ENCODE results near the gene STAC3. TPM values are rescaled to one million over a fixed set of nuclear protein-coding genes. Genes with fewer than 3 reads are reported as not detected.

Gene STAC3
- total and polyA plus RNA-seq, 9 donors, result 0.66 to 2.9 (median 1.8) TPM

GRCh38 chr12:57258977-57259970 lies 8.3 kb upstream of the STAC3 start:
- no peaks in the 10 kb centered on the region for H3K27me3 ChIP-seq
- DNase-seq, result no peak
- WGBS, 3 donors, result 46 to 51% (median 50%) methylated on average over 6 of the region's 6 CpGs

GRCh38 chr12:57255916-57256315 lies 4.9 kb upstream of the STAC3 start:
- intact Hi-C loops (cut with DNase I), result no loop called here
- H3K36me3 ChIP-seq, result no peaks in the 10 kb centered on the region

More at GRCh38 chr12:57258977-57259970, 8.3 kb upstream of the STAC3 start:
- Histone ChIP-seq H3K4me1 (ENCODE audit: insufficient read depth) (no peaks in the 10 kb centered on the region), H3K9me3 (no peaks in the 10 kb centered on the region), H3K36me3 (no peaks in the 10 kb centered on the region), H3K27ac (no peak overlapping the region), H3K4me3 (no peak overlapping the region)
- no peak for TF ChIP-seq CTCF (IDR thresholded peaks at IDR 0.05)
- TF ChIP-seq POLR2A (IDR thresholded peaks at IDR 0.05), result no peak
- TF ChIP-seq EP300 (IDR thresholded peaks at IDR 0.05), result no peak
- intact Hi-C loops (cut with DNase I), result no loop called here

GRCh38 chr12:57254506-57255280 lies 3.7 kb upstream of the STAC3 start:
- Histone ChIP-seq H3K4me3 (no peak overlapping the region), H3K36me3 (no peaks in the 10 kb centered on the region), H3K27ac (no peak overlapping the region), H3K27me3 (no peaks in the 10 kb centered on the region), H3K9me3 (no peaks in the 10 kb centered on the region), H3K4me1 (ENCODE audit: insufficient read depth) (no peaks in the 10 kb centered on the region)
- intact Hi-C loops (cut with DNase I), result no loop called here
- WGBS, 3 donors, result 81 to 90% (median 87%) methylated on average over 14 of the region's 14 CpGs
- DNase-seq, result no peak
- TF ChIP-seq POLR2A (IDR thresholded peaks at IDR 0.05) (no peak), CTCF (IDR thresholded peaks at IDR 0.05) (no peak), EP300 (IDR thresholded peaks at IDR 0.05) (no peak)

More at GRCh38 chr12:57255916-57256315, 4.9 kb upstream of the STAC3 start:
- 82 to 89% (median 87%) methylated on average over 6 of the region's 6 CpGs for WGBS, 3 donors
- DNase-seq, result no peak
- H3K9me3 ChIP-seq, result no peaks in the 10 kb centered on the region
- no peak overlapping the region for H3K27ac ChIP-seq
- H3K4me1 ChIP-seq (ENCODE audit: insufficient read depth), result no peaks in the 10 kb centered on the region
- H3K27me3 ChIP-seq, result no peaks in the 10 kb centered on the region
- H3K4me3 ChIP-seq, result no peak overlapping the region
- TF ChIP-seq CTCF (IDR thresholded peaks at IDR 0.05), result no peak
- no peak for TF ChIP-seq POLR2A (IDR thresholded peaks at IDR 0.05)
- no peak for TF ChIP-seq EP300 (IDR thresholded peaks at IDR 0.05)

- WGBS, 3 donors, result 72 to 79% (median 79%) methylated on average over 3 of the region's 3 CpGs
- H3K27me3 ChIP-seq, result no peaks in the 10 kb centered on the region
- H3K27ac ChIP-seq, result no peak overlapping the region
- H3K36me3 ChIP-seq, result no peaks in the 10 kb centered on the region
- no peak overlapping the region for H3K4me3 ChIP-seq
- TF ChIP-seq EP300 (IDR thresholded peaks at IDR 0.05) (no peak), POLR2A (IDR thresholded peaks at IDR 0.05) (no peak), CTCF (IDR thresholded peaks at IDR 0.05) (no peak)
- H3K9me3 ChIP-seq, result no peaks in the 10 kb centered on the region
- intact Hi-C loops (cut with DNase I), result no loop called here
- no peaks in the 10 kb centered on the region for H3K4me1 ChIP-seq (ENCODE audit: insufficient read depth)
- DNase-seq, result no peak
Observed at GRCh38 chr12:57250541-57250940, 446 bp downstream of the STAC3 start.
